Central memory CD8-positive, alpha-beta T cell (primary cell): ENCODE data around the gene DNAAF5.

Source experiments
- ATAC-seq: fragments of 150-1000 bp; cut with Tn5 transposase; replicated peaks from 2 replicates; pipeline ENCODE4 v1.10.0; 2022; ENCODE audit warnings: mild to moderate bottlenecking, moderate FRiP score, moderate number of reproducible peaks; ENCODE audit not compliant: poor library complexity, severe bottlenecking; ENCODE audit errors: extremely low read depth
- DNase-seq, 2 donors: peaks; one replicate each; pipeline ENCODE4 v3.0.0; 2021; ENCODE audit warnings: low spot score in 2 of 2
- H3K27ac Mint-ChIP-seq: one replicate; pipeline ENCODE4 v1.8.0; 2022; ENCODE audit warnings: low read depth, mild to moderate bottlenecking, moderate library complexity, mixed read lengths
- H3K27me3 Mint-ChIP-seq: one replicate; pipeline ENCODE4 v1.8.0; 2022; ENCODE audit warnings: mixed read lengths
- H3K36me3 Mint-ChIP-seq: one replicate; pipeline ENCODE4 v1.8.0; 2022; ENCODE audit warnings: mild to moderate bottlenecking, moderate library complexity, mixed read lengths; ENCODE audit not compliant: insufficient read depth
- H3K4me1 Mint-ChIP-seq: one replicate; pipeline ENCODE4 v1.8.0; 2022; ENCODE audit warnings: mixed read lengths
- H3K4me3 Mint-ChIP-seq: one replicate; pipeline ENCODE4 v1.8.0; 2022; ENCODE audit warnings: mild to moderate bottlenecking, moderate library complexity, mixed read lengths
- H3K9me3 Mint-ChIP-seq: one replicate; pipeline ENCODE4 v1.8.0; 2022; ENCODE audit warnings: mixed read lengths

Gene DNAAF5

DNA sequence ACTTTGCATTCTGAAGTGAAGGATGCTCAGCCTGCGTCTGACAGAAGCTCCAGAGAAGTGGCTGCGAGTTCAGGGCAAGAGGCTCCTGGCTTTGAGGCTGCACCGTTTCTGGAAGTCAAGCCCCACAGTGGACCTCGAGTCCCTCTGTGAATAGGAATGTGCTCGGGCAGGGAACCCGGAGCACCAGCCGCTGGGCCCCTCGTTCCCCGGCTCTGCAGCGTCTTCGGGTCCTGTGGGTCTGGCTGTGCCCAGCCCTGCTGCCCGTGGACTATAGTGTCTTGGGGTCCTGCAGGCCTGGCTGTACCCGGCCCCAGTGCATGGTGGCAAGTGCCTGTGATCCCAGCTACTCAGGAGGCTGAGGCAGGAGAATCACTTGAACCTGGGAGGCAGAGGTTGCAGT lies 45.9 kb downstream of the DNAAF5 start:
- Mint-ChIP-seq H3K9me3 (no peaks in the 10 kb centered on the region), H3K27me3 (no peaks in the 10 kb centered on the region), H3K4me1 (no peaks in the 10 kb centered on the region), H3K36me3 (peaks cover 5% of the 10 kb centered on the region), H3K27ac (no peak overlapping the region), H3K4me3 (no peak overlapping the region)
- ATAC-seq: no peak
- no peak for DNase-seq

GRCh38 chr7:772861-773621 lies 46.5 kb downstream of the DNAAF5 start:
- ATAC-seq: no peak
- H3K4me3 Mint-ChIP-seq: no peak overlapping the region

DNA sequence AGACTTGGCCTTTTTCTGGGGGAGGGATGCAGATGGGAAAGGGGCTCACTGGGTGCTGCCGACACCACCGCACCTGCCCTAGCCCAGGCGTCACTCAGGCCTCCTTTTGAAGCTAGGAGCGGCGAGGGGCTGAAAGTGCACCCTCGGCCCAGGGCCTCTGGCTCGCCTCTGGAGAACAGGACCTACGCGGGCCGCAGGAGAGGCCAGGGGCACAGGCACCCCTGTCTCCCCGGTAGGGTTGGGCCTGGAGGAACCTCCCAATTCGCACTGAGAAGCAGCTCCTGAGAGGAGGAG lies 47.1 kb downstream of the DNAAF5 start:
- Mint-ChIP-seq H3K4me3 (no peak overlapping the region), H3K4me1 (no peaks in the 10 kb centered on the region), H3K27ac (no peak overlapping the region), H3K9me3 (no peaks in the 10 kb centered on the region), H3K36me3 (peaks cover 5% of the 10 kb centered on the region), H3K27me3 (no peaks in the 10 kb centered on the region)
- no peak for ATAC-seq
- no peak for DNase-seq

More at GRCh38 chr7:772861-773621, 46.5 kb downstream of the DNAAF5 start:
- no peaks in the 10 kb centered on the region for H3K4me1 Mint-ChIP-seq
- no peak overlapping the region for H3K27ac Mint-ChIP-seq
- peaks cover 5% of the 10 kb centered on the region for H3K36me3 Mint-ChIP-seq
- H3K27me3 Mint-ChIP-seq: no peaks in the 10 kb centered on the region
- DNase-seq: no peak
- no peaks in the 10 kb centered on the region for H3K9me3 Mint-ChIP-seq

GRCh38 chr7:774161-775109 lies 47.9 kb downstream of the DNAAF5 start:
- ATAC-seq: no peak
- no peaks in the 10 kb centered on the region for H3K9me3 Mint-ChIP-seq
- H3K4me1 Mint-ChIP-seq: no peaks in the 10 kb centered on the region
- no peaks in the 10 kb centered on the region for H3K27me3 Mint-ChIP-seq
- no peak overlapping the region for H3K27ac Mint-ChIP-seq
- DNase-seq: peak; percentile 15 to 55
- no peak overlapping the region for H3K4me3 Mint-ChIP-seq
- H3K36me3 Mint-ChIP-seq: peaks cover 5% of the 10 kb centered on the region

DNA sequence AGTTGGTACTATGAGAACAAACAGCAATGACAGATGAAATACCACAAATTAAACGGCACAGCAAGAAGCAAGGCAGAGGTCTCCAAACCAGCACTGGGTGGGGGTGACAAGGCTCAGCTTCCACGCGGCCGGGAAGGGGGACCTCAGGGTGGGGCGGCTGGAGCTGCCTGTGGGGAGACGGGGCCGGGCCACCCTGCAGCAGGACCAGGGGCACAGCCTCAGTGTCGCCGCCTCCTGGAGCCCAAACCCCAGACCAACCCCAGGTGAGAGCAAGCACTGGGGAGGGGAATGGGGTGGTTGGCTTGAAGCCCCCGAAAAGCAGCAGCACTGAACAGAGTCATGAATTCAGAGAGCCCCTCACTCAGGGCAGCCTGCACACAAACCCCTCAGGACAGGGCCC lies 49.9 kb downstream of the DNAAF5 start:
- no peak overlapping the region for H3K4me3 Mint-ChIP-seq
- H3K36me3 Mint-ChIP-seq: peaks cover 9% of the 10 kb centered on the region
- ATAC-seq (no peak), DNase-seq (no peak)
- no peaks in the 10 kb centered on the region for H3K27me3 Mint-ChIP-seq
- no peak overlapping the region for H3K27ac Mint-ChIP-seq
- no peaks in the 10 kb centered on the region for H3K9me3 Mint-ChIP-seq
- H3K4me1 Mint-ChIP-seq: no peaks in the 10 kb centered on the region

GRCh38 chr7:776992-777727 lies 50.7 kb downstream of the DNAAF5 start:
- ATAC-seq (no peak), DNase-seq (no peak)
- Mint-ChIP-seq H3K9me3 (no peaks in the 10 kb centered on the region), H3K4me1 (no peaks in the 10 kb centered on the region), H3K4me3 (no peak overlapping the region), H3K27me3 (no peaks in the 10 kb centered on the region), H3K27ac (no peak overlapping the region), H3K36me3 (peaks cover 6% of the 10 kb centered on the region)

DNA sequence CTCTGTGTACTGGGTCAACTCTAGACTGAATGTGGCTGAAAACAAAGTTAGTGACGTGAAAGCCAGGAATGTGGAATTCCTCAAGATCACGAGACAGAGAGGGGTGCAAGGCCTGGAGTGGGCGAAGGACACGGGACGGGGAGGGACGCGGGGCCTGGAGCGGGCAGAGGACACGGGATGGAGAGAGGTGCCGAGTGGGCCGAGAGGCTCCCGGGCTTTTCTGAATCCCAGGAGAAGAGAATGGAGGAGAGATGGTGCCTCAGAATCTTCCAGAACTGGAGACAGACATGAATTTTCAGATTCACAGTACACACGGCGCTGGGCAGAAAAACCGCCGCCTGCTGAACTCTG lies 51.2 kb downstream of the DNAAF5 start:
- Mint-ChIP-seq H3K36me3 (peaks cover 8% of the 10 kb centered on the region), H3K27ac (no peak overlapping the region), H3K4me3 (no peak overlapping the region), H3K27me3 (no peaks in the 10 kb centered on the region), H3K4me1 (no peaks in the 10 kb centered on the region), H3K9me3 (no peaks in the 10 kb centered on the region)
- ATAC-seq (no peak), DNase-seq (no peak)

GRCh38 chr7:778271-778967 lies 51.9 kb downstream of the DNAAF5 start:
- Mint-ChIP-seq H3K27me3 (no peaks in the 10 kb centered on the region), H3K4me1 (no peaks in the 10 kb centered on the region), H3K27ac (no peak overlapping the region), H3K4me3 (no peak overlapping the region), H3K9me3 (no peaks in the 10 kb centered on the region), H3K36me3 (peaks cover 8% of the 10 kb centered on the region)
- no peak for DNase-seq
- ATAC-seq: no peak

GRCh38 chr7:778968-779451 lies 52.5 kb downstream of the DNAAF5 start:
- H3K27me3 Mint-ChIP-seq: no peaks in the 10 kb centered on the region
- H3K27ac Mint-ChIP-seq: no peak overlapping the region
- peaks cover 8% of the 10 kb centered on the region for H3K36me3 Mint-ChIP-seq
- H3K4me3 Mint-ChIP-seq: no peak overlapping the region
- no peaks in the 10 kb centered on the region for H3K4me1 Mint-ChIP-seq
- ATAC-seq (no peak), DNase-seq (no peak)
- H3K9me3 Mint-ChIP-seq: no peaks in the 10 kb centered on the region

DNA sequence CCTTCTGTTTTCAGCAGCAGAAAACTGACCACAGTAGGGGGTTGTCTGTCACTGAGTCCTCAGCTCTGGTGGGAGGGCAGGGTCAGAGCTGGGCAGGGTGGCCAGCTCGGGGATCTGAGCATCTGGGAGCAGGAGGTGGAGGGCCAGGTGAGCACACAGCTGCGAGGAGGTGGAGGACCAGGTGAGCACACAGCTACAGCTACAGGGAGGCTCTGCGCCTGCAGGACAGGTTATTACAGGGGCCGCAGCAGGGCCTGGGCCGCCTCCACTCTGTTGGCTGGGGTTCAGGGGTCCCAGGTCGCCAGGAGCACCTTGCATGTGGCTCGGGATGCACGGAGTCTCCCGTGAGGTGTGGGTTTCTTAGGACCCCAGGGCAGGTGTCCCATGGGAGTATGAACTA lies 53.0 kb downstream of the DNAAF5 start:
- H3K27me3 Mint-ChIP-seq: no peaks in the 10 kb centered on the region
- no peaks in the 10 kb centered on the region for H3K9me3 Mint-ChIP-seq
- ATAC-seq (no peak), DNase-seq (no peak)
- no peak overlapping the region for H3K4me3 Mint-ChIP-seq
- H3K4me1 Mint-ChIP-seq: no peaks in the 10 kb centered on the region
- peaks cover 9% of the 10 kb centered on the region for H3K36me3 Mint-ChIP-seq
- H3K27ac Mint-ChIP-seq: no peak overlapping the region

- no peak for ATAC-seq
- no peaks in the 10 kb centered on the region for H3K4me1 Mint-ChIP-seq
These were observed 53.6 kb downstream of the DNAAF5 start for GRCh38 chr7:780081-780480.

DNA sequence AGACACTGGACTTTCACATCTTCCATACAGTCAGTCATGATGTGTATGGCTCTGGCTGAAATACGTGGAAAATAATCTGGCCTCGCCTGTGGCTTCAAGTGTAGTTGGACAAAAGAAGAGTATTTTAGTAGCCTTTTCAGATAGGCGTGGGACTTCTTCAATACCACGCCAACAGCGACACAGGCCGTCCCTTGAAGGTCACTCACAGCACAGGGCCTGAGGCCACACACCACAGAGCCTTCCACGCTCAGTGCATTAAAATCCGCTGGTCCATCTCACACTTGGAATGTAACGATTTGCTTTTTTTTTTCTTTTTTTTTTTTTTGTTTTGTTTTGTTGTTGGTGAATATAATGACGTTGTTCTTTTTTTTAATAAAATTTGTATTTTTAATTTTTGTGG lies 54.0 kb downstream of the DNAAF5 start:
- Mint-ChIP-seq H3K4me1 (no peaks in the 10 kb centered on the region), H3K36me3 (peaks cover 7% of the 10 kb centered on the region), H3K27me3 (no peaks in the 10 kb centered on the region), H3K27ac (no peak overlapping the region), H3K9me3 (no peaks in the 10 kb centered on the region), H3K4me3 (no peak overlapping the region)
- ATAC-seq (no peak), DNase-seq (no peak)

More at GRCh38 chr7:780081-780480, 53.6 kb downstream of the DNAAF5 start:
- Mint-ChIP-seq H3K27ac (no peak overlapping the region), H3K9me3 (no peaks in the 10 kb centered on the region), H3K36me3 (peaks cover 7% of the 10 kb centered on the region), H3K27me3 (no peaks in the 10 kb centered on the region), H3K4me3 (no peak overlapping the region)
- no peak for DNase-seq
